Caco-2 (cell line): ENCODE data around the gene GPR68. TPM values are rescaled to one million over a fixed set of nuclear protein-coding genes. Genes with fewer than 3 reads are reported as not detected.

Source experiments
- BruUV-seq: library from RNA; stranded (reverse); fragments of 400-500 nt; replicated peaks from 2 replicates; lab custom pipeline; 2021; lab: Mats Ljungman, UMichigan
- CTCF ChIA-PET: fragments of 300-600 bp; sonication (Branson Sonifier 250); formaldehyde crosslinking; loops from one replicate; lab custom pipeline; 2022; ENCODE audit warnings: antibody characterized with exemption; lab: Charles Lee
- POLR2A ChIA-PET: fragments of 300-600 bp; sonication (Branson Sonifier 250); formaldehyde crosslinking; loops from one replicate; lab custom pipeline; 2022; ENCODE audit warnings: antibody characterized with exemption; lab: Charles Lee
- DNase-seq, 2 experiments: peaks; one replicate each; pipeline versions ENCODE4 v3.0.0 to v3.0.0-alpha.2; 2020 to 2022
- H3K27me3 ChIP-seq: replicated peaks from 2 replicates; pipeline ENCODE4 v1.6.0; 2011; ENCODE audit warnings: low read length; ENCODE audit not compliant: control insufficient read depth, insufficient read depth
- H3K36me3 ChIP-seq: 2 replicates; pipeline ENCODE4 v1.5.1; 2011; ENCODE audit warnings: low read length; ENCODE audit not compliant: control insufficient read depth, insufficient read depth
- H3K4me1 ChIP-seq: fragments of 250-450 bp; sonication (Bioruptor Pico); 2 replicates; pipeline ENCODE4 v1.5.1; 2020; ENCODE audit warnings: mild to moderate bottlenecking
- H3K4me3 ChIP-seq: 2 replicates; pipeline ENCODE4 v1.5.1; 2011; ENCODE audit warnings: low read depth, mild to moderate bottlenecking, control low read depth, low read length
- H3K9me3 ChIP-seq: fragments of 250-450 bp; sonication (Bioruptor Pico); 2 replicates; pipeline ENCODE4 v1.5.1; 2020; ENCODE audit warnings: mild to moderate bottlenecking, moderate library complexity
- H3K27ac Mint-ChIP-seq: one replicate; pipeline ENCODE4 v1.8.0; 2022; ENCODE audit warnings: mixed read lengths; ENCODE audit not compliant: unreplicated experiment
- H3K27me3 Mint-ChIP-seq: one replicate; pipeline ENCODE4 v1.8.0; 2022; ENCODE audit warnings: mixed read lengths; ENCODE audit not compliant: insufficient read depth, unreplicated experiment
- H3K36me3 Mint-ChIP-seq: one replicate; pipeline ENCODE4 v1.8.0; 2022; ENCODE audit warnings: mild to moderate bottlenecking, mixed read lengths; ENCODE audit not compliant: insufficient read depth, unreplicated experiment
- H3K4me1 Mint-ChIP-seq: one replicate; pipeline ENCODE4 v1.8.0; 2022; ENCODE audit warnings: low read depth, mixed read lengths; ENCODE audit not compliant: unreplicated experiment
- H3K4me3 Mint-ChIP-seq: one replicate; pipeline ENCODE4 v1.8.0; 2022; ENCODE audit warnings: mild to moderate bottlenecking, moderate library complexity, mixed read lengths; ENCODE audit not compliant: unreplicated experiment
- H3K9me3 Mint-ChIP-seq: one replicate; pipeline ENCODE4 v1.8.0; 2022; ENCODE audit warnings: mixed read lengths; ENCODE audit not compliant: unreplicated experiment
- CTCF ChIP-seq, 2 experiments: fragments of 200-600 bp in 1 of 2; IDR thresholded peaks; 1 replicate in 1 of 2; 2 replicates in 1 of 2; pipeline versions ENCODE4 v1.5.1 to v1.8.0; 2011 to 2022; ENCODE audit warnings: antibody characterized with exemption in 1 of 2, control low read depth in 1 of 2, inconsistent platforms in 1 of 2, low read depth in 1 of 2, low read length in 1 of 2, mild to moderate bottlenecking in 1 of 2, moderate library complexity in 1 of 2; ENCODE audit not compliant: insufficient read depth in 1 of 2, severe bottlenecking in 1 of 2, unreplicated experiment in 1 of 2
- intact Hi-C: fragments of 100-400 bp; cut with micrococcal nuclease; formaldehyde crosslinking; loops from one replicate; pipeline ENCODE4 v1.10.0; 2022; ENCODE audit not compliant: unreplicated experiment
- total RNA-seq: library from RNA; stranded (reverse); gene quantifications from 2 replicates; pipeline ENCODE4 v1.2.3, GENCODE V29; 2022

The GPR68 gene
- total RNA-seq, 1 experiment from 2014 or later, result 0.14 TPM

- CTCF ChIA-PET, result no interaction called here
- no TSS peak for BruUV-seq
Observed at GRCh38 chr14:91243074-91243471, 1.4 kb downstream of the GPR68 start.

GRCh38 chr14:91242635-91243034 lies 1.9 kb downstream of the GPR68 start:
- H3K27me3 Mint-ChIP-seq, result peaks cover 7% of the 10 kb centered on the region

More at GRCh38 chr14:91243074-91243471, 1.4 kb downstream of the GPR68 start:
- Histone ChIP-seq H3K4me3 (no peak overlapping the region), H3K36me3 (no peaks in the 10 kb centered on the region), H3K27me3 (no peaks in the 10 kb centered on the region), H3K9me3 (no peaks in the 10 kb centered on the region), H3K4me1 (no peaks in the 10 kb centered on the region)
- Mint-ChIP-seq H3K27me3 (peaks cover 7% of the 10 kb centered on the region), H3K9me3 (peaks cover 19% of the 10 kb centered on the region), H3K4me1 (no peaks in the 10 kb centered on the region), H3K27ac (no peak overlapping the region), H3K4me3 (no peak overlapping the region), H3K36me3 (no peaks in the 10 kb centered on the region)
- intact Hi-C loops, result no loop called here
- no peak for TF ChIP-seq CTCF (IDR thresholded peaks at IDR 0.05; ENCODE audit: insufficient read depth in 1 of 2, low read depth in 1 of 2, low read length in 1 of 2, severe bottlenecking in 1 of 2, unreplicated experiment in 1 of 2)
- POLR2A ChIA-PET, result no interaction called here
- DNase-seq, result no peak

GRCh38 chr14:91241863-91242262 lies 2.6 kb downstream of the GPR68 start:
- peaks cover 7% of the 10 kb centered on the region for H3K27me3 Mint-ChIP-seq
- Histone ChIP-seq H3K4me3 (no peak overlapping the region), H3K4me1 (no peaks in the 10 kb centered on the region), H3K9me3 (no peaks in the 10 kb centered on the region), H3K36me3 (no peaks in the 10 kb centered on the region), H3K27me3 (no peaks in the 10 kb centered on the region)
- ChIA-PET CTCF (no interaction called here), POLR2A (no interaction called here)
- peaks cover 10% of the 10 kb centered on the region for H3K9me3 Mint-ChIP-seq
- no peak for DNase-seq
- H3K36me3 Mint-ChIP-seq, result no peaks in the 10 kb centered on the region
- intact Hi-C loops, result no loop called here
- H3K4me3 Mint-ChIP-seq, result no peak overlapping the region
- H3K27ac Mint-ChIP-seq, result no peak overlapping the region
- no peak for TF ChIP-seq CTCF (IDR thresholded peaks at IDR 0.05; ENCODE audit: insufficient read depth in 1 of 2, low read depth in 1 of 2, low read length in 1 of 2, severe bottlenecking in 1 of 2, unreplicated experiment in 1 of 2)
- H3K4me1 Mint-ChIP-seq, result no peaks in the 10 kb centered on the region
- no TSS peak for BruUV-seq

More at GRCh38 chr14:91242635-91243034, 1.9 kb downstream of the GPR68 start:
- intact Hi-C loops, result no loop called here
- Mint-ChIP-seq H3K36me3 (no peaks in the 10 kb centered on the region), H3K9me3 (peaks cover 17% of the 10 kb centered on the region), H3K27ac (no peak overlapping the region), H3K4me3 (no peak overlapping the region), H3K4me1 (no peaks in the 10 kb centered on the region)
- CTCF ChIA-PET, result no interaction called here
- Histone ChIP-seq H3K9me3 (no peaks in the 10 kb centered on the region), H3K27me3 (no peaks in the 10 kb centered on the region), H3K4me1 (no peaks in the 10 kb centered on the region), H3K4me3 (no peak overlapping the region), H3K36me3 (no peaks in the 10 kb centered on the region)
- no peak for TF ChIP-seq CTCF (IDR thresholded peaks at IDR 0.05; ENCODE audit: insufficient read depth in 1 of 2, low read depth in 1 of 2, low read length in 1 of 2, severe bottlenecking in 1 of 2, unreplicated experiment in 1 of 2)
- POLR2A ChIA-PET, result no interaction called here
- DNase-seq, result no peak
- BruUV-seq, result no TSS peak
